ENCODE data around the gene EXOSC6.
A peak's percentile ranks its signal among the peaks of the same experiment; 100 is the strongest.
"Not testable (repeated sequence)": the region's sequence is repeated elsewhere in the genome, so short reads cannot be mapped to it uniquely, and the experiment has no call there.

The EXOSC6 gene

GRCh38 chr16:70254180-70254964 is 2.6 kb upstream of the EXOSC6 start:
- peak; percentile 18 for DNase-seq (ENCODE audit: low read depth)
- no peak overlapping the region for H3K4me3 ChIP-seq (ENCODE audit: control insufficient read depth, low read depth, low read length)
- TF ChIP-seq CTCF (conservative IDR thresholded peaks at IDR 0.05; ENCODE audit: control insufficient read depth, insufficient read depth, low read depth, low read length) = no peak

- DNase-seq (ENCODE audit: low read depth) = peak; percentile 58
- peak; percentile 55 for TF ChIP-seq CTCF (conservative IDR thresholded peaks at IDR 0.05; ENCODE audit: control insufficient read depth, insufficient read depth, low read depth, low read length)
- H3K4me3 ChIP-seq (ENCODE audit: control insufficient read depth, low read depth, low read length) = no peak overlapping the region
Measured at GRCh38 chr16:70253291-70254106, 1.8 kb upstream of the EXOSC6 start.

GRCh38 chr16:70252355-70252988 is 732 bp upstream of the EXOSC6 start:
- TF ChIP-seq CTCF (conservative IDR thresholded peaks at IDR 0.05; ENCODE audit: control insufficient read depth, insufficient read depth, low read depth, low read length) = peak; percentile 49
- H3K4me3 ChIP-seq (ENCODE audit: control insufficient read depth, low read depth, low read length) = no peak overlapping the region
- peak; percentile 28 for DNase-seq (ENCODE audit: low read depth)

GRCh38 chr16:70250748-70251628 is 752 bp downstream of the EXOSC6 start:
- peak overlapping the region; percentile 59 for H3K4me3 ChIP-seq (ENCODE audit: control insufficient read depth, low read depth, low read length)
- no peak for TF ChIP-seq CTCF (conservative IDR thresholded peaks at IDR 0.05; ENCODE audit: control insufficient read depth, insufficient read depth, low read depth, low read length)
- DNase-seq (ENCODE audit: low read depth) = peak; percentile 36

GRCh38 chr16:70249697-70250096 is 2.0 kb downstream of the EXOSC6 start:
- not testable (repeated sequence) for DNase-seq (ENCODE audit: low read depth)
- H3K4me3 ChIP-seq (ENCODE audit: control insufficient read depth, low read depth, low read length) = peak overlapping the region; percentile 34

- DNase-seq (ENCODE audit: low read depth); H3K4me3 ChIP-seq (ENCODE audit: control insufficient read depth, low read depth, low read length): not testable (repeated sequence)
Measured at GRCh38 chr16:70238773-70239172, 13.0 kb downstream of the EXOSC6 start.

- DNase-seq (ENCODE audit: low read depth); H3K4me3 ChIP-seq (ENCODE audit: control insufficient read depth, low read depth, low read length): not testable (repeated sequence)
Measured at GRCh38 chr16:70231831-70232230, 19.9 kb downstream of the EXOSC6 start.

GRCh38 chr16:70226024-70226423 is 25.7 kb downstream of the EXOSC6 start:
- not testable (repeated sequence) for H3K4me3 ChIP-seq (ENCODE audit: control insufficient read depth, low read depth, low read length); DNase-seq (ENCODE audit: low read depth)

- DNase-seq (ENCODE audit: low read depth); H3K4me3 ChIP-seq (ENCODE audit: control insufficient read depth, low read depth, low read length): not testable (repeated sequence)
Measured at GRCh38 chr16:70225430-70225829, 26.3 kb downstream of the EXOSC6 start.

- not testable (repeated sequence) for DNase-seq (ENCODE audit: low read depth); H3K4me3 ChIP-seq (ENCODE audit: control insufficient read depth, low read depth, low read length)
Measured at GRCh38 chr16:70224645-70225044, 27.1 kb downstream of the EXOSC6 start.

GRCh38 chr16:70223971-70224513 is 27.7 kb downstream of the EXOSC6 start:
- not testable (repeated sequence) for DNase-seq (ENCODE audit: low read depth); H3K4me3 ChIP-seq (ENCODE audit: control insufficient read depth, low read depth, low read length)

GRCh38 chr16:70223216-70223615 is 28.5 kb downstream of the EXOSC6 start:
- DNase-seq (ENCODE audit: low read depth) = not testable (repeated sequence)

More at GRCh38 chr16:70223216-70223615, 28.5 kb downstream of the EXOSC6 start:
- not testable (repeated sequence) for H3K4me3 ChIP-seq (ENCODE audit: control insufficient read depth, low read depth, low read length)
